ENCODE measurements around the gene FRS3.
"Not testable (repeated sequence)": the region's sequence is repeated elsewhere in the genome, so short reads cannot be mapped to it uniquely, and the experiment has no call there.

Gene FRS3

GRCh38 chr6:41769376-41769775 lies 10.3 kb downstream of the FRS3 start:
- no peak for DNase-seq (ENCODE audit: low spot score)

- DNase-seq (ENCODE audit: low spot score) = no peak
Observed at GRCh38 chr6:41768545-41769308, 11.0 kb downstream of the FRS3 start.

- peak; percentile 60 for DNase-seq (ENCODE audit: low spot score)
Observed at GRCh38 chr6:41767112-41767833, 12.4 kb downstream of the FRS3 start.

- not testable (repeated sequence) for DNase-seq (ENCODE audit: low spot score)
Observed at GRCh38 chr6:41766043-41766664, 13.5 kb downstream of the FRS3 start.

- DNase-seq (ENCODE audit: low spot score) = no peak
Observed at GRCh38 chr6:41763470-41763869, 16.2 kb downstream of the FRS3 start.

GRCh38 chr6:41759905-41760579 lies 19.7 kb downstream of the FRS3 start:
- DNase-seq (ENCODE audit: low spot score) = no peak

GRCh38 chr6:41759106-41759904 lies 20.4 kb downstream of the FRS3 start:
- DNase-seq (ENCODE audit: low spot score) = no peak

GRCh38 chr6:41758641-41759035 lies 21.1 kb downstream of the FRS3 start:
- peak; percentile 52 for DNase-seq (ENCODE audit: low spot score)

GRCh38 chr6:41757931-41758640 lies 21.6 kb downstream of the FRS3 start:
- DNase-seq (ENCODE audit: low spot score) = no peak

- no peak for DNase-seq (ENCODE audit: low spot score)
Observed at GRCh38 chr6:41757271-41757670, 22.4 kb downstream of the FRS3 start.

GRCh38 chr6:41756354-41756753 lies 23.3 kb downstream of the FRS3 start:
- peak; percentile 58 for DNase-seq (ENCODE audit: low spot score)

- DNase-seq (ENCODE audit: low spot score) = no peak
Observed at GRCh38 chr6:41755895-41756294, 23.8 kb downstream of the FRS3 start.

GRCh38 chr6:41750374-41750773 lies 29.3 kb downstream of the FRS3 start:
- no peak for DNase-seq (ENCODE audit: low spot score)

GRCh38 chr6:41748542-41748941 lies 31.2 kb downstream of the FRS3 start:
- no peak for DNase-seq (ENCODE audit: low spot score)

GRCh38 chr6:41748102-41748477 lies 31.6 kb downstream of the FRS3 start:
- no peak for DNase-seq (ENCODE audit: low spot score)

- DNase-seq (ENCODE audit: low spot score) = no peak
Observed at GRCh38 chr6:41747256-41748101, 32.2 kb downstream of the FRS3 start, which contains the start of gene PGC. Gene PGC, minus strand, starts transcription at chr6:41747397. Its CDS starts 63 bp downstream, at chr6:41747334.

GRCh38 chr6:41746107-41746506 lies 33.6 kb downstream of the FRS3 start:
- no peak for DNase-seq (ENCODE audit: low spot score)

- no peak for DNase-seq (ENCODE audit: low spot score)
Observed at GRCh38 chr6:41744236-41744787, 35.4 kb downstream of the FRS3 start.
